Caco-2 (cell line): Measurements from ENCODE around the gene EGFL8. TPM values are rescaled to one million over a fixed set of nuclear protein-coding genes. Genes with fewer than 3 reads are reported as not detected.

Experiments used
- BruUV-seq: library from RNA; stranded (reverse); fragments of 400-500 nt; replicated peaks from 2 replicates; lab custom pipeline; 2021; lab: Mats Ljungman, UMichigan
- CTCF ChIA-PET: fragments of 300-600 bp; sonication (Branson Sonifier 250); formaldehyde crosslinking; loops from one replicate; lab custom pipeline; 2022; ENCODE audit warnings: antibody characterized with exemption; lab: Charles Lee
- POLR2A ChIA-PET: fragments of 300-600 bp; sonication (Branson Sonifier 250); formaldehyde crosslinking; loops from one replicate; lab custom pipeline; 2022; ENCODE audit warnings: antibody characterized with exemption; lab: Charles Lee
- DNase-seq, 2 experiments: peaks; one replicate each; pipeline versions ENCODE4 v3.0.0 to v3.0.0-alpha.2; 2020 to 2022
- H3K27me3 ChIP-seq: replicated peaks from 2 replicates; pipeline ENCODE4 v1.6.0; 2011; ENCODE audit warnings: low read length; ENCODE audit not compliant: control insufficient read depth, insufficient read depth
- H3K36me3 ChIP-seq: 2 replicates; pipeline ENCODE4 v1.5.1; 2011; ENCODE audit warnings: low read length; ENCODE audit not compliant: control insufficient read depth, insufficient read depth
- H3K4me1 ChIP-seq: fragments of 250-450 bp; sonication (Bioruptor Pico); 2 replicates; pipeline ENCODE4 v1.5.1; 2020; ENCODE audit warnings: mild to moderate bottlenecking
- H3K4me3 ChIP-seq: 2 replicates; pipeline ENCODE4 v1.5.1; 2011; ENCODE audit warnings: low read depth, mild to moderate bottlenecking, control low read depth, low read length
- H3K9me3 ChIP-seq: fragments of 250-450 bp; sonication (Bioruptor Pico); 2 replicates; pipeline ENCODE4 v1.5.1; 2020; ENCODE audit warnings: mild to moderate bottlenecking, moderate library complexity
- H3K27ac Mint-ChIP-seq: one replicate; pipeline ENCODE4 v1.8.0; 2022; ENCODE audit warnings: mixed read lengths; ENCODE audit not compliant: unreplicated experiment
- H3K27me3 Mint-ChIP-seq: one replicate; pipeline ENCODE4 v1.8.0; 2022; ENCODE audit warnings: mixed read lengths; ENCODE audit not compliant: insufficient read depth, unreplicated experiment
- H3K36me3 Mint-ChIP-seq: one replicate; pipeline ENCODE4 v1.8.0; 2022; ENCODE audit warnings: mild to moderate bottlenecking, mixed read lengths; ENCODE audit not compliant: insufficient read depth, unreplicated experiment
- H3K4me1 Mint-ChIP-seq: one replicate; pipeline ENCODE4 v1.8.0; 2022; ENCODE audit warnings: low read depth, mixed read lengths; ENCODE audit not compliant: unreplicated experiment
- H3K4me3 Mint-ChIP-seq: one replicate; pipeline ENCODE4 v1.8.0; 2022; ENCODE audit warnings: mild to moderate bottlenecking, moderate library complexity, mixed read lengths; ENCODE audit not compliant: unreplicated experiment
- H3K9me3 Mint-ChIP-seq: one replicate; pipeline ENCODE4 v1.8.0; 2022; ENCODE audit warnings: mixed read lengths; ENCODE audit not compliant: unreplicated experiment
- CTCF ChIP-seq, 2 experiments: fragments of 200-600 bp in 1 of 2; IDR thresholded peaks; 1 replicate in 1 of 2; 2 replicates in 1 of 2; pipeline versions ENCODE4 v1.5.1 to v1.8.0; 2011 to 2022; ENCODE audit warnings: antibody characterized with exemption in 1 of 2, control low read depth in 1 of 2, inconsistent platforms in 1 of 2, low read depth in 1 of 2, low read length in 1 of 2, mild to moderate bottlenecking in 1 of 2, moderate library complexity in 1 of 2; ENCODE audit not compliant: insufficient read depth in 1 of 2, severe bottlenecking in 1 of 2, unreplicated experiment in 1 of 2
- intact Hi-C: fragments of 100-400 bp; cut with micrococcal nuclease; formaldehyde crosslinking; loops from one replicate; pipeline ENCODE4 v1.10.0; 2022; ENCODE audit not compliant: unreplicated experiment
- total RNA-seq: library from RNA; stranded (reverse); gene quantifications from 2 replicates; pipeline ENCODE4 v1.2.3, GENCODE V29; 2022

The EGFL8 gene
- total RNA-seq, 1 experiment from 2014 or later: 45.0 TPM

GRCh38 chr6:32127409-32127716 lies 37.0 kb upstream of the EGFL8 start:
- peaks cover 47% of the 10 kb centered on the region for H3K36me3 Mint-ChIP-seq
- ChIA-PET CTCF (interaction anchor here (1.1 to 1.4 kb wide), 4 partner anchors 11 to 68 kb away, joined by 3 to 8 read pairs (median 6); no protein-coding TSS in a partner anchor), POLR2A (interaction anchor here (1.1 to 2.3 kb wide), 2 partner anchors 68 to 844 kb away, joined by 7 to 13 read pairs; no protein-coding TSS in a partner anchor)
- H3K9me3 ChIP-seq: no peaks in the 10 kb centered on the region
- peak overlapping the region; percentile 75 for H3K4me3 ChIP-seq
- peaks cover 25% of the 10 kb centered on the region for H3K4me1 Mint-ChIP-seq
- H3K4me3 Mint-ChIP-seq: peak overlapping the region; percentile 99
- BruUV-seq: no TSS peak
- 0 out of 2 replicates have a peak, but pooled peaks cover 1% of the 10 kb centered on the region for H3K36me3 ChIP-seq
- H3K27me3 Mint-ChIP-seq: no peaks in the 10 kb centered on the region
- TF ChIP-seq CTCF (IDR thresholded peaks at IDR 0.05; ENCODE audit: insufficient read depth in 1 of 2, low read depth in 1 of 2, low read length in 1 of 2, severe bottlenecking in 1 of 2, unreplicated experiment in 1 of 2): no peak
- no peaks in the 10 kb centered on the region for H3K9me3 Mint-ChIP-seq
- peak overlapping the region; percentile 99 for H3K27ac Mint-ChIP-seq
- no peaks in the 10 kb centered on the region for H3K27me3 ChIP-seq
- intact Hi-C loops: no loop called here
- no peak for DNase-seq
- peaks cover 17% of the 10 kb centered on the region for H3K4me1 ChIP-seq

- no peaks in the 10 kb centered on the region for H3K27me3 ChIP-seq
- H3K27me3 Mint-ChIP-seq: no peaks in the 10 kb centered on the region
- intact Hi-C loops: loop anchor here (1.0 kb wide), 1 partner anchor 50 kb away; the partner anchor contains the start of gene RNF5
- H3K27ac Mint-ChIP-seq: peak within 1 kb of the TSS; percentile 99
- DNase-seq: peak; percentile 96 to 99
- H3K36me3 ChIP-seq: 0 out of 2 replicates have a peak, but pooled peaks cover 1% of the 10 kb centered on the region
- H3K9me3 Mint-ChIP-seq: no peaks in the 10 kb centered on the region
- no TSS peak for BruUV-seq
- H3K9me3 ChIP-seq: no peaks in the 10 kb centered on the region
- ChIA-PET POLR2A (interaction anchor here (0.5 to 2.3 kb wide), 10 partner anchors 9 to 844 kb away, joined by 3 to 13 read pairs (median 4); partner anchors contain the start of genes HSPA1A, HSPA1L, NEU1 and PBX2), CTCF (interaction anchor here (0.6 to 1.4 kb wide), 10 partner anchors 9 to 508 kb away, joined by 3 to 8 read pairs (median 4); no protein-coding TSS in a partner anchor)
- H3K4me3 Mint-ChIP-seq: peak within 1 kb of the TSS; percentile 99
- peaks cover 17% of the 10 kb centered on the region for H3K4me1 ChIP-seq
- peak within 1 kb of the TSS; percentile 75 for H3K4me3 ChIP-seq
- TF ChIP-seq CTCF (IDR thresholded peaks at IDR 0.05; ENCODE audit: insufficient read depth in 1 of 2, low read depth in 1 of 2, low read length in 1 of 2, severe bottlenecking in 1 of 2, unreplicated experiment in 1 of 2): no peak
- H3K36me3 Mint-ChIP-seq: peaks cover 44% of the 10 kb centered on the region
- H3K4me1 Mint-ChIP-seq: peaks cover 26% of the 10 kb centered on the region
Measured at GRCh38 chr6:32127717-32128592, 36.4 kb upstream of the EGFL8 start, which contains the start of gene ATF6B. TSS of gene ATF6B (minus strand) at chr6:32128246. CDS start at chr6:32128207, 39 bp downstream.

GRCh38 chr6:32128751-32129296 lies 35.6 kb upstream of the EGFL8 start:
- intact Hi-C loops: loop anchor here (1.0 kb wide), 1 partner anchor 49 kb away; the partner anchor contains the start of gene RNF5
- Histone ChIP-seq H3K9me3 (no peaks in the 10 kb centered on the region), H3K27me3 (no peaks in the 10 kb centered on the region), H3K4me3 (no peak overlapping the region), H3K36me3 (0 out of 2 replicates have a peak, but pooled peaks cover 1% of the 10 kb centered on the region), H3K4me1 (peaks cover 17% of the 10 kb centered on the region)
- CTCF ChIA-PET: interaction anchor here (1.0 to 1.4 kb wide), 5 partner anchors 10 to 81 kb away, joined by 3 to 8 read pairs (median 5); no protein-coding TSS in a partner anchor
- Mint-ChIP-seq H3K36me3 (peaks cover 36% of the 10 kb centered on the region), H3K4me1 (peaks cover 26% of the 10 kb centered on the region), H3K27me3 (no peaks in the 10 kb centered on the region), H3K27ac (peak overlapping the region; percentile 99), H3K9me3 (no peaks in the 10 kb centered on the region), H3K4me3 (peak overlapping the region; percentile 99)
- TF ChIP-seq CTCF (IDR thresholded peaks at IDR 0.05; ENCODE audit: insufficient read depth in 1 of 2, low read depth in 1 of 2, low read length in 1 of 2, severe bottlenecking in 1 of 2, unreplicated experiment in 1 of 2): no peak
- POLR2A ChIA-PET: interaction anchor here (0.6 to 2.3 kb wide), 7 partner anchors 11 to 843 kb away, joined by 3 to 13 read pairs (median 5); partner anchors contain the start of genes HSPA1A, HSPA1L and NEU1
- DNase-seq: no peak
- BruUV-seq: no TSS peak
